ENCODE results near the gene FOXL2NB.

The FOXL2NB gene

GRCh38 chr3:138907539-138907938, 39.5 kb upstream of the FOXL2NB start:
- H3K4me3 ChIP-seq (ENCODE audit: low read depth, low read length) = no peak overlapping the region
- TF ChIP-seq CTCF (IDR thresholded peaks at IDR 0.05; ENCODE audit: borderline replicate concordance, insufficient read depth, low read depth, low read length) = no peak

GRCh38 chr3:138908846-138909245, 38.2 kb upstream of the FOXL2NB start:
- H3K4me3 ChIP-seq (ENCODE audit: low read depth, low read length) = no peak overlapping the region
- TF ChIP-seq CTCF (IDR thresholded peaks at IDR 0.05; ENCODE audit: borderline replicate concordance, insufficient read depth, low read depth, low read length) = no peak

DNA sequence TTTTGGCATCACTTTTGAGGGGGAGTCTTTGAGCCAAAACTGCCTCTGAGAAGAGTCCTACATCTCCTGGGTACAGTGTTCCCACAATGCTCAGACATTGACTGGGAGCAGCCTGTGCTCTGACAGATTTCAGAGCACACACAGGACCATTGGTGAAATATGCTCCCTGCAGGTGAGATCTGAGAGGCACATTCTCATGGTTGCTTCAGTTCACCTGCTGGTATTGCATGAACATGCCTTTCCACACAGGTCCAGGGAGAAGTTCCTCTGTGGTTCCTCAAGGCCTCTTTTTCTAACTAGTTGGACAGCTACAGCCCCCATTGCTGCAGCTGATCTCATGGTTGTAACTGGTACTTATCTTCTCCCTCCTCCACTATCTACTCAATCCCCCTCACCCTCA, 37.1 kb upstream of the FOXL2NB start:
- H3K4me3 ChIP-seq (ENCODE audit: low read depth, low read length) = no peak overlapping the region
- no peak for TF ChIP-seq CTCF (IDR thresholded peaks at IDR 0.05; ENCODE audit: borderline replicate concordance, insufficient read depth, low read depth, low read length)

GRCh38 chr3:138911621-138912020, 35.4 kb upstream of the FOXL2NB start:
- no peak for TF ChIP-seq CTCF (IDR thresholded peaks at IDR 0.05; ENCODE audit: borderline replicate concordance, insufficient read depth, low read depth, low read length)
- no peak overlapping the region for H3K4me3 ChIP-seq (ENCODE audit: low read depth, low read length)

DNA sequence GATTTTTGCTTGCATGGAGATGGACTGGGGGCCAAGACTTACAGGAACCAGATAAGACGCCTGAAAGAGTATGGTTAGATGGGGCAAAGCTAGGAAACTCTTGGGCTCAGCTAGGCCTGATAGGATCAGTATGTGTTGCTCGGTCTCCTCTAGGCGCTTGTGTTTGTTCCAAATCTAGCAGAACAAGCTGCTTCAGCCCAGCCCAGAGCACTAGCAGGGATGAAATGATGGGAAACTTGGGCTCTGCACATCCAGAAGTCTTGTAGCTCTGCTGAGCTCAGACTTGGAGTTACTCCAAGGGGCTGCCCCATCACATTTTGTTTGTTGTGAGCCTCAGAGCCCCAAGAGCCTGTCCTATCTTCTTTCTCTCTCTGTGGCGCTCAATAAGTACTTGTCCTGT, 34.8 kb upstream of the FOXL2NB start:
- no peak for TF ChIP-seq CTCF (IDR thresholded peaks at IDR 0.05; ENCODE audit: borderline replicate concordance, insufficient read depth, low read depth, low read length)
- no peak overlapping the region for H3K4me3 ChIP-seq (ENCODE audit: low read depth, low read length)

GRCh38 chr3:138913766-138914165, 33.3 kb upstream of the FOXL2NB start:
- TF ChIP-seq CTCF (IDR thresholded peaks at IDR 0.05; ENCODE audit: borderline replicate concordance, insufficient read depth, low read depth, low read length) = no peak
- H3K4me3 ChIP-seq (ENCODE audit: low read depth, low read length) = no peak overlapping the region

DNA sequence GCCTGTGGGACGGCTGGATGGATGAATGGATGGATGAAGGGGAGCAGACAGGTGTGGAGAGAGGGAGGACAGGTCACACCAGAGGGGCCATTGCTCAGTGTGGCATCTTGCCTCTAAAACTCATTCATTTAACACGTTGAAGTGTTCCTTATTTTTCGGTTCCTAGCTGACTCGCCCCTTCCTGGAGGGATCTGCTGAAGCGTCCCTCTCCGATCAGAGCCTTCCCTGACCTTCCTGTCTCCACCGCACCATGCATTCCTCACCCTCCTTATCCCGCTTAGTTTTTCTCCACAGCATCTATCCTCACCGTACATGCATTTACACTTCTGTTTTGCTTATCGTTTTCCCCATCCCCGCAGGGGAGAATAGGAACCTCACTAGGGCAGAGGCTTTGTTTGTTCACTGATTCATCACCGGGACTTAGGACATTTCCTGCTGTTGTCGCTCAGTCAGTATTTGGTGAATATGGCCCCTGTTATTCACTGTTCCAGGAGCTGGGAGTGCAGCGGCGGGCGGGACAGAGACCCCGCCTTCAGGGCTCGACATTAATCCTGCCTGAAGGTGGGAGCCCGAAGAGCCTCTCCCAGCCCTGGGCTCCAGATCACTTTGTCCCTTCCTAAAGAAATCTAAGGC, 32.0 kb upstream of the FOXL2NB start:
- H3K4me3 ChIP-seq (ENCODE audit: low read depth, low read length) = peak overlapping the region; percentile 65
- no peak for TF ChIP-seq CTCF (IDR thresholded peaks at IDR 0.05; ENCODE audit: borderline replicate concordance, insufficient read depth, low read depth, low read length)

Measured in GM12875 (cell line).